ENCODE measurements around the gene TOP3A. TPM values are rescaled to one million over a fixed set of nuclear protein-coding genes. Genes with fewer than 3 reads are reported as not detected.
A peak's percentile ranks its signal among the peaks of the same experiment; 100 is the strongest.

TOP3A gene
- total RNA-seq, 1 experiment from 2014 or later: 52.2 TPM

DNA sequence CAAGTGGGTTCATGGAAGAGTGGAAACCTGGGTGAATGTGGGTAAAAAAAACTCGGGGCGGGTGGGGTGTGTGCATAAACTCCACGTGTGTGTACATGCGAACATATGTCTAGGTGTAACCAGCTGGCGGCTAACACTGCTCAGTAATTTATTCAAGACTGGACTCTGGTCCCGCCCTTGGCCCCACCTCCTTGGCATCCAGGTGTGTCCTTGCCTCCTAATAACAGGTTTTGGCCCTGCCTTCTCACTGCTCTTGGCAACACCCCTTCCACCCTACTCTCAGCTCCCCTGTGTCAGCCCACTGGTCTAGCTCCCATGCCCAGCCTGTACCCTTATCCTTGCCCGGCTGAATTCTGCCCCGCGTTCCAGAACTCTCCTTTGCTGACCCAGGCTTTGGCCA, 64.5 kb downstream of the TOP3A start:
- no TSS peak for BruUV-seq (replicated peaks)
- H3F3A ChIP-seq (ENCODE audit: insufficient read depth, low read depth): peaks cover 40% of the 10 kb centered on the region; the same call in 1 of the 2 replicates
- no peak overlapping the region for H2AFZ ChIP-seq
- POLR2A ChIA-PET (ENCODE audit: unreplicated experiment): interaction anchor here (0.5 kb wide), 1 partner anchor 113 kb away, joined by 3 read pairs; the partner anchor contains the start of gene SHMT1
- intact Hi-C loops (cut with micrococcal nuclease; ENCODE audit: unreplicated experiment): no loop called here
- peaks cover 7% of the 10 kb centered on the region for H3K79me2 ChIP-seq (ENCODE audit: low read depth)
- DNase-seq: peak; percentile 51 to 62
- H3K27ac ChIP-seq: no peak overlapping the region
- H3K27me3 ChIP-seq (ENCODE audit: insufficient read depth, low read depth): no peaks in the 10 kb centered on the region
- H3K36me3 ChIP-seq (ENCODE audit: low read depth): peaks cover 56% of the 10 kb centered on the region
- CTCF ChIA-PET: no interaction called here
- no peak overlapping the region for H3K4me3 ChIP-seq
- H3K9me3 ChIP-seq (ENCODE audit: insufficient read depth, low read depth): no peaks in the 10 kb centered on the region
- H4K20me1 ChIP-seq (ENCODE audit: insufficient read depth): peaks cover 37% of the 10 kb centered on the region
- no peak for TF ChIP-seq EZH2 (IDR thresholded peaks at IDR 0.05; ENCODE audit: low read depth)
- TF ChIP-seq, protein P1, sequence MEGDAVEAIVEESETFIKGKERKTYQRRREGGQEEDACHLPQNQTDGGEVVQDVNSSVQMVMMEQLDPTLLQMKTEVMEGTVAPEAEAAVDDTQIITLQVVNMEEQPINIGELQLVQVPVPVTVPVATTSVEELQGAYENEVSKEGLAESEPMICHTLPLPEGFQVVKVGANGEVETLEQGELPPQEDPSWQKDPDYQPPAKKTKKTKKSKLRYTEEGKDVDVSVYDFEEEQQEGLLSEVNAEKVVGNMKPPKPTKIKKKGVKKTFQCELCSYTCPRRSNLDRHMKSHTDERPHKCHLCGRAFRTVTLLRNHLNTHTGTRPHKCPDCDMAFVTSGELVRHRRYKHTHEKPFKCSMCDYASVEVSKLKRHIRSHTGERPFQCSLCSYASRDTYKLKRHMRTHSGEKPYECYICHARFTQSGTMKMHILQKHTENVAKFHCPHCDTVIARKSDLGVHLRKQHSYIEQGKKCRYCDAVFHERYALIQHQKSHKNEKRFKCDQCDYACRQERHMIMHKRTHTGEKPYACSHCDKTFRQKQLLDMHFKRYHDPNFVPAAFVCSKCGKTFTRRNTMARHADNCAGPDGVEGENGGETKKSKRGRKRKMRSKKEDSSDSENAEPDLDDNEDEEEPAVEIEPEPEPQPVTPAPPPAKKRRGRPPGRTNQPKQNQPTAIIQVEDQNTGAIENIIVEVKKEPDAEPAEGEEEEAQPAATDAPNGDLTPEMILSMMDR (conservative IDR thresholded peaks at IDR 0.05): no peak
- no peaks in the 10 kb centered on the region for H3K4me1 ChIP-seq (replicated peaks; ENCODE audit: insufficient read depth)
- H3K4me2 ChIP-seq: no peak overlapping the region
- H3K9me2 ChIP-seq (ENCODE audit: insufficient read depth): no peaks in the 10 kb centered on the region

DNA sequence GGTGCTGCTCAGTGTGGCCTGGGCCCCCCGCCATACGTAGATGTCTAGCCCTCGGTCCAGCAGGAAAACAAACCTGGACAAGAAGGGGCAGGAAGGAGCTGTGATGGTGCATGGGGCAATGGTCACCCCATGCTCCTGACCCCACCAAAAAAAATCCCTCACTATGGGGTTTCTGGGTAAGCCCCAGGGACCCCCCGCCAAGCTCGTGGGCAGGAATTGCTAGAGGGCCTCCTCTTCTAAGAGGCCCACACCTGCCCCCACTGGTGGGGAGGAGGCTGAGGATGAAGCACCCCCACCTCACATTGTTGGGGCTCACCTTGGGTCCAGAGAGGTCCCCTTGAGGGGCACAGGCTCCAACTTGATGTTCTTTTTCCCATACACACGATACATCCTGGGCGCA, 66.0 kb downstream of the TOP3A start:
- no peak overlapping the region for H2AFZ ChIP-seq
- peaks cover 29% of the 10 kb centered on the region for H4K20me1 ChIP-seq (ENCODE audit: insufficient read depth)
- no peak overlapping the region for H3K4me2 ChIP-seq
- TF ChIP-seq, protein P1 (conservative IDR thresholded peaks at IDR 0.05): no peak
- TF ChIP-seq EZH2 (IDR thresholded peaks at IDR 0.05; ENCODE audit: low read depth): no peak
- H3K9me2 ChIP-seq (ENCODE audit: insufficient read depth): no peaks in the 10 kb centered on the region
- H3F3A ChIP-seq (ENCODE audit: insufficient read depth, low read depth): peaks cover 45% of the 10 kb centered on the region; the same call in 1 of the 2 replicates
- POLR2A ChIA-PET (ENCODE audit: unreplicated experiment): interaction anchor here (0.6 to 1.4 kb wide), 2 partner anchors 13 to 60 kb away, joined by 4 to 6 read pairs; no protein-coding TSS in a partner anchor
- intact Hi-C loops (cut with micrococcal nuclease; ENCODE audit: unreplicated experiment): loop anchor here (2.0 kb wide), 1 partner anchor 66 kb away; the partner anchor contains the start of genes SMCR8 and TOP3A
- CTCF ChIA-PET: interaction anchor here (0.6 to 1.0 kb wide), 3 partner anchors 13 to 99 kb away, joined by 3 to 4 read pairs (median 4); no protein-coding TSS in a partner anchor
- no peaks in the 10 kb centered on the region for H3K79me2 ChIP-seq (ENCODE audit: low read depth)
- no TSS peak for BruUV-seq (replicated peaks)
- DNase-seq: no peak
- H3K4me3 ChIP-seq: no peak overlapping the region
- no peaks in the 10 kb centered on the region for H3K4me1 ChIP-seq (replicated peaks; ENCODE audit: insufficient read depth)
- no peak overlapping the region for H3K27ac ChIP-seq
- peaks cover 47% of the 10 kb centered on the region for H3K36me3 ChIP-seq (ENCODE audit: low read depth)
- no peaks in the 10 kb centered on the region for H3K9me3 ChIP-seq (ENCODE audit: insufficient read depth, low read depth)
- H3K27me3 ChIP-seq (ENCODE audit: insufficient read depth, low read depth): no peaks in the 10 kb centered on the region

DNA sequence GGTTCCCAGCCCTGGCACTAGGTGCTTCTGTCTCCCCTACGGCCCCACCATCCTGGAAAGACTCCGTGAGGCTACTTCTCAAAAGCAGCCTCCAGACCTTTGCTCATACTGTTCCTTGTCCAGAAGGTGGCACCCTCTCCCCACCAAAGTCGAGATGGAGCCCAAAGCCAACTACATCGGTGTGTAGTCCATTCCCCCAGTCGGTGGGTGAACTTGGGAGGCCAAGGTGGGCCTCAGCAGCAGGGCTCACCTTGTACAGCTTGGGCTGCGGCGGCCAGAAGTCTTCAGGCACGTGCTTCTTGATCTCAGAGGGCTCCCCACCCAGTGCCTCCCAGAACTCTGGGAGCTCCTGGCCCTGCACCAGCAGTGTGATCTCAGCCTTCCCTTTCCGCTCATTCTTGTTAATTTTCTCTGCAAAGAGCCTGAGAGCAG, 66.5 kb downstream of the TOP3A start:
- no peak for TF ChIP-seq EZH2 (IDR thresholded peaks at IDR 0.05; ENCODE audit: low read depth)
- TF ChIP-seq, protein P1 (conservative IDR thresholded peaks at IDR 0.05): peak; percentile 85
- H3K9me2 ChIP-seq (ENCODE audit: insufficient read depth): no peaks in the 10 kb centered on the region
- intact Hi-C loops (cut with micrococcal nuclease; ENCODE audit: unreplicated experiment): loop anchor here (2.0 kb wide), 1 partner anchor 66 kb away; the partner anchor contains the start of genes SMCR8 and TOP3A
- peak; percentile 54 to 75 for DNase-seq
- H3F3A ChIP-seq (ENCODE audit: insufficient read depth, low read depth): peaks cover 50% of the 10 kb centered on the region; the same call in 1 of the 2 replicates
- H3K9me3 ChIP-seq (ENCODE audit: insufficient read depth, low read depth): no peaks in the 10 kb centered on the region
- ChIA-PET CTCF (interaction anchor here (0.6 to 1.0 kb wide), 3 partner anchors 12 to 117 kb away, joined by 3 to 4 read pairs (median 3); no protein-coding TSS in a partner anchor), POLR2A (ENCODE audit: unreplicated experiment) (interaction anchor here (0.5 to 1.4 kb wide), 2 partner anchors 12 to 14 kb away, joined by 3 to 6 read pairs; no protein-coding TSS in a partner anchor)
- no peak overlapping the region for H3K4me2 ChIP-seq
- H3K4me3 ChIP-seq: no peak overlapping the region
- H3K4me1 ChIP-seq (replicated peaks; ENCODE audit: insufficient read depth): no peaks in the 10 kb centered on the region
- no peak overlapping the region for H3K27ac ChIP-seq
- H2AFZ ChIP-seq: no peak overlapping the region
- H3K27me3 ChIP-seq (ENCODE audit: insufficient read depth, low read depth): no peaks in the 10 kb centered on the region
- BruUV-seq (replicated peaks): no TSS peak
- peaks cover 42% of the 10 kb centered on the region for H3K36me3 ChIP-seq (ENCODE audit: low read depth)
- no peaks in the 10 kb centered on the region for H3K79me2 ChIP-seq (ENCODE audit: low read depth)
- H4K20me1 ChIP-seq (ENCODE audit: insufficient read depth): peaks cover 26% of the 10 kb centered on the region

Measured in PC-9 (cell line).